AG09319 (cell line): ENCODE measurements around the gene EDN2.

Source experiments
- DNase-seq: peaks from one replicate; pipeline ENCODE4 v3.0.0-alpha.2; 2010; ENCODE audit warnings: low read depth; ENCODE audit errors: extremely low read depth
- CTCF ChIP-seq: IDR thresholded peaks from 2 replicates; pipeline ENCODE4 v1.5.1; 2011; ENCODE audit warnings: low read depth, mild to moderate bottlenecking, inconsistent platforms, low read length, moderate library complexity

The EDN2 gene

GRCh38 chr1:41481109-41481775, 3.2 kb downstream of the EDN2 start:
- DNase-seq = no peak
- TF ChIP-seq CTCF = no peak

- no peak for DNase-seq
- no peak for TF ChIP-seq CTCF
Observed at GRCh38 chr1:41480204-41481108, 4.0 kb downstream of the EDN2 start.

GRCh38 chr1:41479808-41480160, 4.7 kb downstream of the EDN2 start:
- TF ChIP-seq CTCF = no peak
- no peak for DNase-seq

GRCh38 chr1:41479000-41479807, 5.3 kb downstream of the EDN2 start:
- TF ChIP-seq CTCF = no peak
- no peak for DNase-seq

GRCh38 chr1:41478118-41478748, 6.2 kb downstream of the EDN2 start:
- no peak for DNase-seq
- TF ChIP-seq CTCF = no peak

- TF ChIP-seq CTCF = no peak
- DNase-seq = no peak
Observed at GRCh38 chr1:41476807-41477361, 7.6 kb downstream of the EDN2 start.
